Measurements from ENCODE around the gene MARK4.

DNA sequence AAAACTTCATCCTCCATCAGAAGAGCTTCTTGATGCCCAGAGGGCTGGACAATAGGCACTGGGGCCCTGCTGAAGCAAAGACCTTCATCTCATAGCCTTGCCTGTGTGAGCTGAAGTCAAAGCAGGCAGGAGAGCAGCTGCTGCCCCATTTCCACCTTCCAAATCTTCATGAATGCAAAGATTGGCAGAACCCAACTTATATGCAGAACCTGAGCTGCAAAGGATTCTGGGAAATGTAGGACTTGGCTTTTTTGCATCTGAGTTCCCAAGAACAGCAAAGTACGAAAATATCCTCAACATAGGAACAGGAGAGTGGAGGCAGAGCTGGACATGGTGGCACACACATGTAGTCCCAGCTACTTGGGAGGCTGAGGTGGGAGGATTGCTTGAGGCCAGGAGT is 40.8 kb downstream of the MARK4 start:
- TF ChIP-seq POLR2A (IDR thresholded peaks at IDR 0.05; ENCODE audit: low read length) (no peak), GATA1 (IDR thresholded peaks at IDR 0.05; ENCODE audit: low read depth, low read length) (no peak)

Measured in erythroblast (primary cell).